ENCODE results near the gene CLDN7. TPM values are rescaled to one million over a fixed set of nuclear protein-coding genes. Genes with fewer than 3 reads are reported as not detected.

CLDN7 gene
- total and polyA plus RNA-seq, 10 donors: 0.74 to 6.6 (median 2.7) TPM

DNA sequence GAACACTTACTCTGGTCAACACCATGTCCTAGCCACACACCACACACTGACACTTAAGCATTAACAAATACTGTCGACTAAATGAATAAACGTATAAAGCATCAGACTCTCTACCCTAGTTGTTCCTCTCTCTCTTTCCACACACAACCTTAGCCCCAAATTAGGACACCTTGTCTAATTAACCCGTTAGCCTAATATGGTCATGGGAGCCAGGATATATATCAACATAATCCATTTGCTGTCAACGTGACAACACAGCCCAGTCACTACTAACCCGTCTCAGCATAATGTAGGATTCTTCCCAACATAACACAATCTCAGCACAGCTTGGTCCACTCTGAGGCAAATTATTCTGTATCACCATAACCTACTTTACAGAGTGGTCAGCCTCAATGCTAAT lies 30.2 kb downstream of the CLDN7 start:
- TF ChIP-seq POLR2A (IDR thresholded peaks at IDR 0.05) (no peak), POLR2AphosphoS5 (IDR thresholded peaks at IDR 0.05) (no peak)
- TF ChIP-seq, protein P1, sequence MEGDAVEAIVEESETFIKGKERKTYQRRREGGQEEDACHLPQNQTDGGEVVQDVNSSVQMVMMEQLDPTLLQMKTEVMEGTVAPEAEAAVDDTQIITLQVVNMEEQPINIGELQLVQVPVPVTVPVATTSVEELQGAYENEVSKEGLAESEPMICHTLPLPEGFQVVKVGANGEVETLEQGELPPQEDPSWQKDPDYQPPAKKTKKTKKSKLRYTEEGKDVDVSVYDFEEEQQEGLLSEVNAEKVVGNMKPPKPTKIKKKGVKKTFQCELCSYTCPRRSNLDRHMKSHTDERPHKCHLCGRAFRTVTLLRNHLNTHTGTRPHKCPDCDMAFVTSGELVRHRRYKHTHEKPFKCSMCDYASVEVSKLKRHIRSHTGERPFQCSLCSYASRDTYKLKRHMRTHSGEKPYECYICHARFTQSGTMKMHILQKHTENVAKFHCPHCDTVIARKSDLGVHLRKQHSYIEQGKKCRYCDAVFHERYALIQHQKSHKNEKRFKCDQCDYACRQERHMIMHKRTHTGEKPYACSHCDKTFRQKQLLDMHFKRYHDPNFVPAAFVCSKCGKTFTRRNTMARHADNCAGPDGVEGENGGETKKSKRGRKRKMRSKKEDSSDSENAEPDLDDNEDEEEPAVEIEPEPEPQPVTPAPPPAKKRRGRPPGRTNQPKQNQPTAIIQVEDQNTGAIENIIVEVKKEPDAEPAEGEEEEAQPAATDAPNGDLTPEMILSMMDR (IDR thresholded peaks at IDR 0.05 in 8 of 11, conservative IDR thresholded peaks at IDR 0.05 in 3 of 11): no peak
- no peak for DNase-seq
- Histone ChIP-seq H3K36me3 (peaks cover 0 to 60% (median 50%) of the 10 kb centered on the region in 6 donors), H3K4me1 (peaks cover 10 to 62% (median 50%) of the 10 kb centered on the region in 6 donors), H3K4me3 (peak overlapping the region in 1 of 8 donors; percentile 85), H3K27ac (no peak overlapping the region), H3K9me3 (no peaks in the 10 kb centered on the region), H3K27me3 (replicated peaks in 1 of 7) (no peaks in the 10 kb centered on the region)
- intact Hi-C loops (cut with DNase I; ENCODE audit: low total_unique reads): no loop called here
- 81 to 89% (median 83%) methylated on average over 5 of the region's 5 CpGs for WGBS, 5 donors

DNA sequence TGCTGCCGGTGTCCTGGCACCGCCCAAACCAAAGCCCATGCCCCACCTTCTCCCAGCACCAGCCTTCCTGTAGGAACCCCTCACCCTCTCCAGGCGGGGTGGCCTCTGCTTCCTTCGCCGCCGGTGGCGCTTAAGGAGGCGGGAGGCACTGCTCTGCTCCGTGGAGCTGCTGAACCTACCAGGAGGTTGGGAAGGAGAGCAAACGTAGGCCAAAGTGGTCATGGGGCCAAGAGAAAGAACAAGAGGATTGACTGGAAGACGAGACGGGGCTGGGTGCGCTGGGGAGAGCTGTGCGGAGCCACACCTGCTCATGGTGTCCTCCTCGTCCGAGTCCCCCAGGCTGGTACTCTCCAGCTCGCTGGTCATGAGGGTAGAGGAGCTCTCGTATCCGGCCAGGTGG lies 32.8 kb downstream of the CLDN7 start:
- peaks cover under 1 to 35% (median 28%) of the 10 kb centered on the region in 6 donors for H3K4me1 ChIP-seq
- no peak overlapping the region for H3K4me3 ChIP-seq
- H3K9me3 ChIP-seq: no peaks in the 10 kb centered on the region
- H3K36me3 ChIP-seq: peaks cover 0 to 64% (median 58%) of the 10 kb centered on the region in 6 donors
- intact Hi-C loops (cut with DNase I; ENCODE audit: low total_unique reads): no loop called here
- TF ChIP-seq POLR2A (IDR thresholded peaks at IDR 0.05) (no peak), POLR2AphosphoS5 (IDR thresholded peaks at IDR 0.05) (no peak)
- TF ChIP-seq, protein P1 (IDR thresholded peaks at IDR 0.05 in 8 of 11, conservative IDR thresholded peaks at IDR 0.05 in 3 of 11): no peak
- 94 to 96% (median 95%) methylated on average over 18 to 19 of the region's 19 CpGs for WGBS, 5 donors
- H3K27me3 ChIP-seq (replicated peaks in 1 of 7): no peaks in the 10 kb centered on the region
- H3K27ac ChIP-seq: no peak overlapping the region
- DNase-seq: no peak

DNA sequence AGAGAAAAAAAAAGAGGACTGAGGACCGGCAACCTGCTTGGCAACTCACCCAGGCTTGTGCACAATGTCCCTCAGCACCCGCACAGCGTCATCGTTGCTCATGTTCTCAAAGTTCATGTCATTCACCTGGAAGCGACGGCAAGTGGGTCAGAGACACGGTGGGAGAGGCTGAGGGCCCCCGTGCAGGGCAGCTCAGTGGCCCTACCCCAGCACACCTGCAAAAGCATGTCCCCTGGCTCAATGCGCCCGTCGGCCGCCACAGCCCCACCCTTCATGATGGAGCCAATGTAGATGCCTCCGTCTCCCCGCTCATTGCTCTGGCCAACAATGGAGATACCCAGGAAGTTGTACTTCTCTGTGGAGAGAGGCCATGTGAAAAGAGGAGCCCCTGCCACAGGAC lies 33.4 kb downstream of the CLDN7 start:
- DNase-seq: no peak
- TF ChIP-seq, protein P1 (IDR thresholded peaks at IDR 0.05 in 8 of 11, conservative IDR thresholded peaks at IDR 0.05 in 3 of 11): no peak
- TF ChIP-seq POLR2AphosphoS5 (IDR thresholded peaks at IDR 0.05) (no peak), POLR2A (IDR thresholded peaks at IDR 0.05) (no peak)
- H3K36me3 ChIP-seq: peaks cover 0 to 70% (median 64%) of the 10 kb centered on the region in 6 donors
- no peak overlapping the region for H3K27ac ChIP-seq
- no peak overlapping the region for H3K4me3 ChIP-seq
- no peaks in the 10 kb centered on the region for H3K27me3 ChIP-seq (replicated peaks in 1 of 7)
- intact Hi-C loops (cut with DNase I; ENCODE audit: low total_unique reads): no loop called here
- H3K4me1 ChIP-seq: peaks cover 0 to 37% (median 26%) of the 10 kb centered on the region in 6 donors
- H3K9me3 ChIP-seq: no peaks in the 10 kb centered on the region
- WGBS, 5 donors: 90 to 95% (median 94%) methylated on average over 11 to 14 of the region's 14 CpGs

DNA sequence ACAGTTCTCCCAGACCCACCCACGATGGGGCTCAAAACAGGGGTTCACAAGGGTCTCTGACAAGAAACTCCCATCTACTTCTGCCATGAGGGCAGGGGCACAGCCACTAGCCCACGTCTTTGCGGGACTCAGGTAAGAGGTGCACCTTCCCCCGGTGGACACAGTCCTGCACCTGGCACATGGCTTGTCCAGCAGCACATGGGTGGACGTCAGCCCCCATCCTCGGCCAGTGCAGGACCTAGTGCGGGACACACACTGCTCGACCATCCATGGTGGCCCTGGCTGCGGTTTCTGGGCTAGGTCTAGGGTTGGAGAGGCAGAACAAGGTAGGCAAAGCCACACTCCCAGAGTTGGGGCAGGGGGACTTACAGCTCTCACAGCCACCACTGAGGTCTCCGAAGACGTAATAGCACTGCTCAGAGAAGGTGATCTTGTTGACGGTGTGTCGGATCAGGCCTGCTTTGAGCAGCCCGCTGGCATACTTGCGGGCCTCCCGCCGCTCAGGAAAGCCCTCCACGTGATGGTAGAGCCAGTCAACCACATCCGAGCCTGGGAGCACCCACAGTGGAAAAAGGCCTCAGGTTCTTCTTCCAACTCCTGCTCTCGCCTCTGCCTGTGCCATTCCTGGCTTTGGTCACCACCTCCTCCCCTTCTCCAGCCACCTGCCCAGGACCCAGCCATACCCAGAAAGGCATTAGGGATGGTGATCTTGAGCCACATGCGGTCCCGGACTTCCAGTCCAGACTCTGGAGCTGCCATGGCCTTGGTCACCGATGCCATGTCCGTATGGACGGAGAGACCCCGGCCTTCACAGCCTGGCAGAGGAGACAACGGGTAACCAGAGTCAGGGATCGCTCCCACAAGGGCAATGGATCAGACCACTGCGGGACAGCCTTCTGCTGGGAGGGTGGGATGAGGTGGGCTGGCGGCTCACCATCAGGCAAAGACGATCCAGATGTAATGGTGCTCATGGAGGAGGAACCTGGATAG lies 35.3 kb downstream of the CLDN7 start:
- TF ChIP-seq, protein P1 (IDR thresholded peaks at IDR 0.05 in 8 of 11, conservative IDR thresholded peaks at IDR 0.05 in 3 of 11): no peak
- TF ChIP-seq POLR2AphosphoS5 (IDR thresholded peaks at IDR 0.05): peak; percentile 3 to 56 (median 26)
- no peak for DNase-seq
- Histone ChIP-seq H3K27ac (no peak overlapping the region), H3K4me1 (peaks cover 0 to 29% (median 10%) of the 10 kb centered on the region in 6 donors), H3K4me3 (no peak overlapping the region), H3K36me3 (peaks cover 0 to 89% (median 82%) of the 10 kb centered on the region in 6 donors), H3K9me3 (no peaks in the 10 kb centered on the region), H3K27me3 (replicated peaks in 1 of 7) (no peaks in the 10 kb centered on the region)
- 92 to 95% (median 95%) methylated on average over 27 to 31 of the region's 31 CpGs for WGBS, 5 donors
- intact Hi-C loops (cut with DNase I; ENCODE audit: low total_unique reads): no loop called here
